Ishikawa (cell line): ENCODE measurements around the gene C2orf49.

ENCODE experiments used
- CEBPB ChIP-seq: IDR thresholded peaks from 2 replicates; pipeline ENCODE4 v1.6.1; 2012
- CREB1 ChIP-seq: IDR thresholded peaks from 2 replicates; pipeline ENCODE4 v1.6.1; 2012; ENCODE audit warnings: low read depth
- EGR1 ChIP-seq: IDR thresholded peaks from 2 replicates; pipeline ENCODE4 v1.6.1; 2012
- EP300 ChIP-seq: IDR thresholded peaks from 2 replicates; pipeline ENCODE4 v1.6.1; 2012; ENCODE audit warnings: borderline replicate concordance
- FOXM1 ChIP-seq: IDR thresholded peaks from 2 replicates; pipeline ENCODE4 v1.6.1; 2012; ENCODE audit warnings: low read depth, borderline replicate concordance
- MAX ChIP-seq: IDR thresholded peaks from 2 replicates; pipeline ENCODE4 v1.6.1; 2012
- NFIC ChIP-seq: IDR thresholded peaks from 2 replicates; pipeline ENCODE4 v1.6.1; 2012
- RAD21 ChIP-seq: IDR thresholded peaks from 2 replicates; pipeline ENCODE4 v1.6.1; 2012; ENCODE audit warnings: low read depth
- REST ChIP-seq: IDR thresholded peaks from 2 replicates; pipeline ENCODE4 v1.6.1; 2012; ENCODE audit warnings: low read depth, mild to moderate bottlenecking
- TAF1 ChIP-seq: IDR thresholded peaks from 2 replicates; pipeline ENCODE4 v1.6.1; 2012; ENCODE audit warnings: low read depth, mild to moderate bottlenecking
- TCF12 ChIP-seq: IDR thresholded peaks from 2 replicates; pipeline ENCODE4 v1.6.1; 2012; ENCODE audit warnings: low read depth
- TEAD4 ChIP-seq: IDR thresholded peaks from 2 replicates; pipeline ENCODE4 v1.6.1; 2012
- YY1 ChIP-seq: IDR thresholded peaks from 2 replicates; pipeline ENCODE4 v1.6.1; 2012; ENCODE audit warnings: low read depth
- ZBTB7A ChIP-seq: IDR thresholded peaks from 2 replicates; pipeline ENCODE4 v1.6.1; 2012; ENCODE audit warnings: low read depth
- TF ChIP-seq, protein P1 (sequence below): IDR thresholded peaks from 2 replicates; pipeline ENCODE4 v1.6.1; 2012

The C2orf49 gene

DNA sequence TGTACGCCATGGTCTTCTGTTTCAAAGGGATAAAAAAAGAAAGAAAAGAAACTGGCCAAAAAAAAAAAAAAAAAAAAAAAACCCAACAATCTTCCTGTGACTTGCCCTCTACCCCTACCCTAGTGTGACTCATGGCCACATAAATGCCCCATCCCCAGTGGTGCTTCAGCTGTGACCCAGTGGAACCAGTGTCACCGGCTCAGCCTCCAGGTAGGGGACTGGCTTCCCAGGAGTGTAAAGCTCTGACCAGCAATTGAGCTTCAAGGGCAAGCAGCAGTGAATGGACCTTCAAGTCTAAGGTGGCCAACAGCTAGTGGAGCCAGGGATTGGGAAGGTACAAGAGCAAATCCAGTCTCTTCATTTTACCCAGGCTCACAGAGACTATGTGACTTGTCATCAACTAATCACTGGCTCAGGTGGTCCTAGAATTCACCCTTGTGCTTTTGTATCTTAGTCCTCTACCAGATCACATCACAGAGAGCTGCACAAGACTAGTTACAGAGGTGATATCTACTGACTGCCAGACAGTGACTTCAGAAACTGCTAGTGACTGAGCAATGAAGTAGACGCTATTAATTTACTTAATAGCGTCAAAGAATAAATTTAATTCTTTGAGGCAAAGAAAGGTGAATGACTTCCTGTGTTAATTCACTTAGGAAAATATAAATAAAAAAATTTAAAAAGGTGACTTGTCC is 6.5 kb upstream of the C2orf49 start:
- TF ChIP-seq FOXM1 (no peak), NFIC (no peak), TCF12 (no peak), YY1 (no peak), TAF1 (no peak), ZBTB7A (no peak), CEBPB (no peak), EGR1 (no peak), CREB1 (no peak), MAX (no peak), EP300 (no peak), RAD21 (no peak), REST (no peak), TEAD4 (no peak)
- TF ChIP-seq, protein P1, sequence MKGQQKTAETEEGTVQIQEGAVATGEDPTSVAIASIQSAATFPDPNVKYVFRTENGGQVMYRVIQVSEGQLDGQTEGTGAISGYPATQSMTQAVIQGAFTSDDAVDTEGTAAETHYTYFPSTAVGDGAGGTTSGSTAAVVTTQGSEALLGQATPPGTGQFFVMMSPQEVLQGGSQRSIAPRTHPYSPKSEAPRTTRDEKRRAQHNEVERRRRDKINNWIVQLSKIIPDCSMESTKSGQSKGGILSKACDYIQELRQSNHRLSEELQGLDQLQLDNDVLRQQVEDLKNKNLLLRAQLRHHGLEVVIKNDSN = no peak

- TF ChIP-seq EP300 (no peak), EGR1 (no peak)
- TF ChIP-seq, protein P1 = no peak
Observed at GRCh38 chr2:105334211-105334610, 3.1 kb upstream of the C2orf49 start.

GRCh38 chr2:105335469-105335868 is 1.9 kb upstream of the C2orf49 start:
- no peak for TF ChIP-seq RAD21
- no peak for TF ChIP-seq ZBTB7A
- TF ChIP-seq FOXM1 = no peak

DNA sequence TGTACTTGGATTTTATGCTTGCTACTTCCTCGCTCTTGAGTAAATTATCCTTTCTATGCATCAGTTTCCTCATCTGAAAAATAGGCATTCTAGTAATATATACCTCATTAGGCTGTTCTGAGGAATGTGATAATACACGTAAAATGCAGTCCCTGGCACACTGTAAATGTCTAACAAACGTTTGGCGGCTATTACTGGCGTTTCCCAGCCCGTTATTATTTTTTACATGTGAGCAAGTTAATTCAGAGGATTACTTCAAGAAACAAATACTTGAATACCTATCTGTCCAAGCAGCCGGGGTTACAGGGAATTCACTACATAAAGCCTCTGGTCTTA is 586 bp upstream of the C2orf49 start:
- TF ChIP-seq ZBTB7A (no peak), TCF12 (no peak), EGR1 (no peak), RAD21 (no peak), NFIC (no peak), TAF1 (no peak), CREB1 (no peak), CEBPB (no peak), MAX (no peak), YY1 (no peak), FOXM1 (no peak), TEAD4 (no peak), EP300 (no peak), REST (no peak)
- TF ChIP-seq, protein P1 = no peak

- TF ChIP-seq CREB1 (no peak), EP300 (no peak), MAX (no peak), TAF1 (no peak), CEBPB (no peak), NFIC (no peak), TCF12 (no peak), TEAD4 (no peak), ZBTB7A (no peak), EGR1 (no peak), RAD21 (no peak), YY1 (no peak), FOXM1 (no peak), REST (no peak)
- TF ChIP-seq, protein P1 = no peak
Observed at GRCh38 chr2:105338020-105338385, 663 bp downstream of the C2orf49 start.
